A549 (cell line): ENCODE results near the gene DACT2.

ENCODE experiments used
- BHLHE40 ChIP-seq: IDR thresholded peaks from 2 replicates; pipeline ENCODE4 v1.6.1; 2012; ENCODE audit warnings: low read depth, low read length, inconsistent platforms
- CHD2 ChIP-seq: fragments of 150-350 bp; IDR thresholded peaks from 2 replicates; pipeline ENCODE4 v1.6.1; 2014; ENCODE audit warnings: low read length; ENCODE audit not compliant: partially characterized antibody
- EP300 ChIP-seq, 2 experiments: fragments of >200 bp; sonication (Bioruptor Twin); formaldehyde crosslinking; IDR thresholded peaks; 2 replicates in 1 of 2; 3 replicates in 1 of 2; pipeline ENCODE4 v1.6.1; 2016 to 2017
- HDAC2 ChIP-seq: fragments of 200-600 bp; sonication (generic); IDR thresholded peaks from 2 replicates; pipeline ENCODE4 v1.6.1; 2016
- JUN ChIP-seq, 2 experiments: fragments of >200 bp; sonication (Bioruptor Twin); formaldehyde crosslinking; IDR thresholded peaks; 2 replicates in 1 of 2; 3 replicates in 1 of 2; pipeline ENCODE4 v1.6.1; 2016 to 2017
- POLR2A ChIP-seq: IDR thresholded peaks from 2 replicates; pipeline ENCODE4 v1.6.1; 2012; ENCODE audit warnings: mild to moderate bottlenecking, low read length
- TF ChIP-seq, protein P1 (sequence below): fragments of >200 bp; sonication (Bioruptor Twin); formaldehyde crosslinking; IDR thresholded peaks from 3 replicates; pipeline ENCODE4 v1.5.1; 2016
- TF ChIP-seq, protein P2 (sequence below): fragments of >200 bp; sonication (Bioruptor Twin); formaldehyde crosslinking; IDR thresholded peaks from 2 replicates; pipeline ENCODE4 v1.6.1; 2016
- TF ChIP-seq, protein P3 (sequence below): IDR thresholded peaks from 2 replicates; pipeline ENCODE4 v1.6.1; 2012
- TF ChIP-seq, protein P4 (sequence below): fragments of 200-600 bp; sonication (generic); IDR thresholded peaks from 2 replicates; pipeline ENCODE4 v1.6.1; 2016; ENCODE audit warnings: antibody characterized with exemption, mild to moderate bottlenecking, moderate library complexity
- TF ChIP-seq, protein P5 (sequence below): IDR thresholded peaks from 2 replicates; pipeline ENCODE4 v1.6.1; 2012

DNA sequence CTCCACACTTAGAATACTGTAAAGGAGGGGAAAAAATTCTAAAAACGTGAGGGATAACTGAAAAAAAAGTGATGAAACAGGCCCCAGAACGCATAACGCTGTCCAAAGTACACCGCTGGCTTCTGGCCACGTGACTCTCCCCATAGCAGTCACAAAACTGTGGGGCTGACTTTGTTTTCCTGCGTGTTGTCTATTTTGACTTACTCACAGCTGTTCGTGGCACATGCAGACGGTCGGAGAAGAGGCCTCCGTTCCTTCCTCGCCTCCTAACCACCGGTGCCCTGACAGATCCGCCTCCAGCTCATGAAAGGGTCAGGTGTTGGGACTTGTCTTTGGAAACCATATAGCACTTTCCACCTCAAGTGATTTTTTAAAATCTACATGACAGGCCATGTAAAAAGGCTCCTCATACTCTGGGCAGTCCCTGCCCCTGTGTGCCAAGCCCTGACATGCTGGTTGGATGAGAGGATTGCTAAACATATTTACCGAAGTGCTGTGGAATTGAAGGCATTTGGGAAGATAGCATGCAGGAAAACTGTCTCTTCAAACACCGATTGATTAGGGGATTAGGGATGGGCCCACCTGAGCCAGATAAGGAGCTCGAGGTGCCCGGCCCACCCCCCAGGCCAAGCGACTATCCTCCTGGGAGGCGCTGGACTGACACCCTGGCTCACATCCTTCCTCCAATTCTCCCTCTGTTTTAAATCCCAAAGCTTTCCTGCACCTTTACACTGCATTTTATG, 54.8 kb downstream of the DACT2 start:
- TF ChIP-seq, protein P1, sequence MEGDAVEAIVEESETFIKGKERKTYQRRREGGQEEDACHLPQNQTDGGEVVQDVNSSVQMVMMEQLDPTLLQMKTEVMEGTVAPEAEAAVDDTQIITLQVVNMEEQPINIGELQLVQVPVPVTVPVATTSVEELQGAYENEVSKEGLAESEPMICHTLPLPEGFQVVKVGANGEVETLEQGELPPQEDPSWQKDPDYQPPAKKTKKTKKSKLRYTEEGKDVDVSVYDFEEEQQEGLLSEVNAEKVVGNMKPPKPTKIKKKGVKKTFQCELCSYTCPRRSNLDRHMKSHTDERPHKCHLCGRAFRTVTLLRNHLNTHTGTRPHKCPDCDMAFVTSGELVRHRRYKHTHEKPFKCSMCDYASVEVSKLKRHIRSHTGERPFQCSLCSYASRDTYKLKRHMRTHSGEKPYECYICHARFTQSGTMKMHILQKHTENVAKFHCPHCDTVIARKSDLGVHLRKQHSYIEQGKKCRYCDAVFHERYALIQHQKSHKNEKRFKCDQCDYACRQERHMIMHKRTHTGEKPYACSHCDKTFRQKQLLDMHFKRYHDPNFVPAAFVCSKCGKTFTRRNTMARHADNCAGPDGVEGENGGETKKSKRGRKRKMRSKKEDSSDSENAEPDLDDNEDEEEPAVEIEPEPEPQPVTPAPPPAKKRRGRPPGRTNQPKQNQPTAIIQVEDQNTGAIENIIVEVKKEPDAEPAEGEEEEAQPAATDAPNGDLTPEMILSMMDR: no peak
- TF ChIP-seq, protein P2, sequence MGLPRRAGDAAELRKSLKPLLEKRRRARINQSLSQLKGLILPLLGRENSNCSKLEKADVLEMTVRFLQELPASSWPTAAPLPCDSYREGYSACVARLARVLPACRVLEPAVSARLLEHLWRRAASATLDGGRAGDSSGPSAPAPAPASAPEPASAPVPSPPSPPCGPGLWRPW: no peak
- TF ChIP-seq, protein P3, sequence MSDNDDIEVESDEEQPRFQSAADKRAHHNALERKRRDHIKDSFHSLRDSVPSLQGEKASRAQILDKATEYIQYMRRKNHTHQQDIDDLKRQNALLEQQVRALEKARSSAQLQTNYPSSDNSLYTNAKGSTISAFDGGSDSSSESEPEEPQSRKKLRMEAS: no peak
- TF ChIP-seq POLR2A (no peak), HDAC2 (no peak), BHLHE40 (no peak), JUN (IDR thresholded peaks at IDR 0.05) (no peak), CHD2 (no peak), EP300 (IDR thresholded peaks at IDR 0.05) (no peak)
- TF ChIP-seq, protein P4, sequence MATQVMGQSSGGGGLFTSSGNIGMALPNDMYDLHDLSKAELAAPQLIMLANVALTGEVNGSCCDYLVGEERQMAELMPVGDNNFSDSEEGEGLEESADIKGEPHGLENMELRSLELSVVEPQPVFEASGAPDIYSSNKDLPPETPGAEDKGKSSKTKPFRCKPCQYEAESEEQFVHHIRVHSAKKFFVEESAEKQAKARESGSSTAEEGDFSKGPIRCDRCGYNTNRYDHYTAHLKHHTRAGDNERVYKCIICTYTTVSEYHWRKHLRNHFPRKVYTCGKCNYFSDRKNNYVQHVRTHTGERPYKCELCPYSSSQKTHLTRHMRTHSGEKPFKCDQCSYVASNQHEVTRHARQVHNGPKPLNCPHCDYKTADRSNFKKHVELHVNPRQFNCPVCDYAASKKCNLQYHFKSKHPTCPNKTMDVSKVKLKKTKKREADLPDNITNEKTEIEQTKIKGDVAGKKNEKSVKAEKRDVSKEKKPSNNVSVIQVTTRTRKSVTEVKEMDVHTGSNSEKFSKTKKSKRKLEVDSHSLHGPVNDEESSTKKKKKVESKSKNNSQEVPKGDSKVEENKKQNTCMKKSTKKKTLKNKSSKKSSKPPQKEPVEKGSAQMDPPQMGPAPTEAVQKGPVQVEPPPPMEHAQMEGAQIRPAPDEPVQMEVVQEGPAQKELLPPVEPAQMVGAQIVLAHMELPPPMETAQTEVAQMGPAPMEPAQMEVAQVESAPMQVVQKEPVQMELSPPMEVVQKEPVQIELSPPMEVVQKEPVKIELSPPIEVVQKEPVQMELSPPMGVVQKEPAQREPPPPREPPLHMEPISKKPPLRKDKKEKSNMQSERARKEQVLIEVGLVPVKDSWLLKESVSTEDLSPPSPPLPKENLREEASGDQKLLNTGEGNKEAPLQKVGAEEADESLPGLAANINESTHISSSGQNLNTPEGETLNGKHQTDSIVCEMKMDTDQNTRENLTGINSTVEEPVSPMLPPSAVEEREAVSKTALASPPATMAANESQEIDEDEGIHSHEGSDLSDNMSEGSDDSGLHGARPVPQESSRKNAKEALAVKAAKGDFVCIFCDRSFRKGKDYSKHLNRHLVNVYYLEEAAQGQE: no peak
- TF ChIP-seq, protein P5, sequence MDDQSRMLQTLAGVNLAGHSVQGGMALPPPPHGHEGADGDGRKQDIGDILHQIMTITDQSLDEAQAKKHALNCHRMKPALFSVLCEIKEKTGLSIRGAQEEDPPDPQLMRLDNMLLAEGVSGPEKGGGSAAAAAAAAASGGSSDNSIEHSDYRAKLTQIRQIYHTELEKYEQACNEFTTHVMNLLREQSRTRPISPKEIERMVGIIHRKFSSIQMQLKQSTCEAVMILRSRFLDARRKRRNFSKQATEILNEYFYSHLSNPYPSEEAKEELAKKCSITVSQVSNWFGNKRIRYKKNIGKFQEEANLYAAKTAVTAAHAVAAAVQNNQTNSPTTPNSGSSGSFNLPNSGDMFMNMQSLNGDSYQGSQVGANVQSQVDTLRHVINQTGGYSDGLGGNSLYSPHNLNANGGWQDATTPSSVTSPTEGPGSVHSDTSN: no peak
